ENCODE results near the gene PSMG2. TPM values are rescaled to one million over a fixed set of nuclear protein-coding genes. Genes with fewer than 3 reads are reported as not detected.

PSMG2 gene
- total RNA-seq = 100 to 1,000 TPM in 1 of 2 donors, 10 to 100 TPM in 1; 59.6 to 105 TPM

- H3K4me3 Mint-ChIP-seq = peak within 1 kb of the TSS; percentile 87
- ATAC-seq (replicated peaks) = peak; percentile 87
- H3K27me3 Mint-ChIP-seq = no peaks in the 10 kb centered on the region
- H3K9me3 Mint-ChIP-seq = no peaks in the 10 kb centered on the region
- H3K36me3 Mint-ChIP-seq (ENCODE audit: low read depth) = peaks cover 71% of the 10 kb centered on the region
- H3K27ac Mint-ChIP-seq = peak within 1 kb of the TSS; percentile 86
- peaks cover 35% of the 10 kb centered on the region for H3K4me1 Mint-ChIP-seq
Observed at GRCh38 chr18:12702221-12703095, at the start of gene PSMG2, which contains the start of gene CEP76. Gene PSMG2, plus strand, starts transcription at chr18:12703042. Its CDS starts 66 bp downstream, at chr18:12703108. Gene CEP76, minus strand, starts transcription at chr18:12702723. Its CDS starts 175 bp downstream, at chr18:12702548.

- peaks cover 3% of the 10 kb centered on the region for H3K27me3 Mint-ChIP-seq
- no peak for ATAC-seq (replicated peaks)
- H3K36me3 Mint-ChIP-seq (ENCODE audit: low read depth) = no peaks in the 10 kb centered on the region
- peak overlapping the region; percentile 26 for H3K4me3 Mint-ChIP-seq
- peaks cover 17% of the 10 kb centered on the region for H3K4me1 Mint-ChIP-seq
- H3K9me3 Mint-ChIP-seq = no peaks in the 10 kb centered on the region
- H3K27ac Mint-ChIP-seq = no peak overlapping the region
Observed at GRCh38 chr18:12654971-12655370, 47.9 kb upstream of the PSMG2 start.

- Mint-ChIP-seq H3K27ac (no peak overlapping the region), H3K4me1 (peaks cover 17% of the 10 kb centered on the region), H3K36me3 (ENCODE audit: low read depth) (no peaks in the 10 kb centered on the region), H3K4me3 (peak overlapping the region; percentile 67), H3K9me3 (no peaks in the 10 kb centered on the region), H3K27me3 (peaks cover 2% of the 10 kb centered on the region)
- no peak for ATAC-seq (replicated peaks)
Observed at GRCh38 chr18:12656605-12656937, 46.3 kb upstream of the PSMG2 start.

- H3K36me3 Mint-ChIP-seq (ENCODE audit: low read depth) = no peaks in the 10 kb centered on the region
- no peaks in the 10 kb centered on the region for H3K27me3 Mint-ChIP-seq
- H3K9me3 Mint-ChIP-seq = no peaks in the 10 kb centered on the region
- no peak overlapping the region for H3K27ac Mint-ChIP-seq
- H3K4me3 Mint-ChIP-seq = peak overlapping the region; percentile 67
- H3K4me1 Mint-ChIP-seq = peaks cover 17% of the 10 kb centered on the region
- ATAC-seq (replicated peaks) = peak; percentile 47
Observed at GRCh38 chr18:12656938-12657683, 45.7 kb upstream of the PSMG2 start.

GRCh38 chr18:12657684-12658425, 45.0 kb upstream of the PSMG2 start, which contains the start of gene SPIRE1:
Gene SPIRE1, minus strand, starts transcription at chr18:12658107. Its CDS starts 241 bp downstream, at chr18:12657866.
- H3K9me3 Mint-ChIP-seq = no peaks in the 10 kb centered on the region
- H3K27me3 Mint-ChIP-seq = no peaks in the 10 kb centered on the region
- peak; percentile 66 for ATAC-seq (replicated peaks)
- H3K4me3 Mint-ChIP-seq = peak within 1 kb of the TSS; percentile 67
- H3K4me1 Mint-ChIP-seq = peaks cover 14% of the 10 kb centered on the region
- H3K27ac Mint-ChIP-seq = no peak within 1 kb of the TSS
- no peaks in the 10 kb centered on the region for H3K36me3 Mint-ChIP-seq (ENCODE audit: low read depth)

GRCh38 chr18:12658426-12659138, 44.3 kb upstream of the PSMG2 start:
- Mint-ChIP-seq H3K9me3 (no peaks in the 10 kb centered on the region), H3K4me1 (peaks cover 7% of the 10 kb centered on the region), H3K27ac (no peak overlapping the region), H3K36me3 (ENCODE audit: low read depth) (no peaks in the 10 kb centered on the region), H3K4me3 (peak overlapping the region; percentile 59), H3K27me3 (no peaks in the 10 kb centered on the region)
- peak; percentile 17 for ATAC-seq (replicated peaks)

GRCh38 chr18:12659904-12660605, 42.8 kb upstream of the PSMG2 start:
- ATAC-seq (replicated peaks) = no peak
- Mint-ChIP-seq H3K27me3 (no peaks in the 10 kb centered on the region), H3K4me1 (peaks cover 7% of the 10 kb centered on the region), H3K27ac (no peak overlapping the region), H3K4me3 (no peak overlapping the region), H3K9me3 (no peaks in the 10 kb centered on the region), H3K36me3 (ENCODE audit: low read depth) (no peaks in the 10 kb centered on the region)

- Mint-ChIP-seq H3K4me3 (no peak overlapping the region), H3K27ac (no peak overlapping the region)
Observed at GRCh38 chr18:12668041-12668440, 34.8 kb upstream of the PSMG2 start.

GRCh38 chr18:12679183-12679786, 23.6 kb upstream of the PSMG2 start:
- peak overlapping the region; percentile 78 for H3K27ac Mint-ChIP-seq
- peaks cover 71% of the 10 kb centered on the region for H3K36me3 Mint-ChIP-seq (ENCODE audit: low read depth)
- no peaks in the 10 kb centered on the region for H3K9me3 Mint-ChIP-seq
- H3K27me3 Mint-ChIP-seq = no peaks in the 10 kb centered on the region
- peaks cover 5% of the 10 kb centered on the region for H3K4me1 Mint-ChIP-seq
- no peak for ATAC-seq (replicated peaks)
- H3K4me3 Mint-ChIP-seq = peak overlapping the region; percentile 9

More at GRCh38 chr18:12668041-12668440, 34.8 kb upstream of the PSMG2 start:
- H3K9me3 Mint-ChIP-seq = no peaks in the 10 kb centered on the region
- no peaks in the 10 kb centered on the region for H3K27me3 Mint-ChIP-seq
- ATAC-seq (replicated peaks) = no peak
- H3K4me1 Mint-ChIP-seq = no peaks in the 10 kb centered on the region
- peaks cover 10% of the 10 kb centered on the region for H3K36me3 Mint-ChIP-seq (ENCODE audit: low read depth)

GRCh38 chr18:12686100-12686499, 16.7 kb upstream of the PSMG2 start:
- ATAC-seq (replicated peaks) = no peak
- peaks cover 18% of the 10 kb centered on the region for H3K36me3 Mint-ChIP-seq (ENCODE audit: low read depth)
- no peak overlapping the region for H3K27ac Mint-ChIP-seq

GRCh38 chr18:12689256-12689850, 13.5 kb upstream of the PSMG2 start:
- no peak overlapping the region for H3K27ac Mint-ChIP-seq
- H3K4me1 Mint-ChIP-seq = peaks cover 14% of the 10 kb centered on the region
- peaks cover 17% of the 10 kb centered on the region for H3K36me3 Mint-ChIP-seq (ENCODE audit: low read depth)
- no peak for ATAC-seq (replicated peaks)
- H3K4me3 Mint-ChIP-seq = no peak overlapping the region
- no peaks in the 10 kb centered on the region for H3K27me3 Mint-ChIP-seq
- H3K9me3 Mint-ChIP-seq = no peaks in the 10 kb centered on the region

More at GRCh38 chr18:12686100-12686499, 16.7 kb upstream of the PSMG2 start:
- Mint-ChIP-seq H3K4me3 (no peak overlapping the region), H3K9me3 (no peaks in the 10 kb centered on the region), H3K27me3 (no peaks in the 10 kb centered on the region), H3K4me1 (no peaks in the 10 kb centered on the region)

- H3K27me3 Mint-ChIP-seq = no peaks in the 10 kb centered on the region
- H3K9me3 Mint-ChIP-seq = no peaks in the 10 kb centered on the region
- ATAC-seq (replicated peaks) = no peak
- no peak overlapping the region for H3K4me3 Mint-ChIP-seq
- peaks cover 38% of the 10 kb centered on the region for H3K36me3 Mint-ChIP-seq (ENCODE audit: low read depth)
- H3K27ac Mint-ChIP-seq = no peak overlapping the region
- peaks cover 14% of the 10 kb centered on the region for H3K4me1 Mint-ChIP-seq
Observed at GRCh38 chr18:12692206-12692605, 10.6 kb upstream of the PSMG2 start.

Data from activated T-helper 17 cell treated with anti-CD3 and anti-CD28 coated beads, Interleukin-2, amount 50 U/mL, for 72 hours (primary cell).